HG03354 (cell line): ENCODE results near the gene FOXP4.
A peak's percentile ranks its signal among the peaks of the same experiment; 100 is the strongest.

Experiments
- ATAC-seq: cut with Tn5 transposase; IDR thresholded peaks from one replicate; pipeline ENCODE4 v1.9.1; 2021; ENCODE audit warnings: mild to moderate bottlenecking; ENCODE audit not compliant: unreplicated experiment, poor library complexity, severe bottlenecking

The FOXP4 gene

GRCh38 chr6:41561416-41561815 lies 15.2 kb downstream of the FOXP4 start:
- ATAC-seq = peak; percentile 9

- ATAC-seq = no peak
These were observed 16.0 kb downstream of the FOXP4 start for GRCh38 chr6:41561931-41562911.

GRCh38 chr6:41563060-41563776 lies 17.0 kb downstream of the FOXP4 start:
- no peak for ATAC-seq

- ATAC-seq = no peak
These were observed 18.4 kb downstream of the FOXP4 start for GRCh38 chr6:41564448-41565142.

GRCh38 chr6:41565701-41566100 lies 19.5 kb downstream of the FOXP4 start:
- no peak for ATAC-seq

- ATAC-seq = no peak
These were observed 20.8 kb downstream of the FOXP4 start for GRCh38 chr6:41566961-41567360.

- ATAC-seq = no peak
These were observed 21.5 kb downstream of the FOXP4 start for GRCh38 chr6:41567684-41568083.

- ATAC-seq = no peak
These were observed 22.0 kb downstream of the FOXP4 start for GRCh38 chr6:41568202-41568584.

GRCh38 chr6:41568585-41569384 lies 22.6 kb downstream of the FOXP4 start:
- no peak for ATAC-seq

GRCh38 chr6:41570259-41570615 lies 24.1 kb downstream of the FOXP4 start:
- no peak for ATAC-seq

GRCh38 chr6:41571021-41571780 lies 25.0 kb downstream of the FOXP4 start:
- ATAC-seq = no peak

- ATAC-seq = no peak
These were observed 26.4 kb downstream of the FOXP4 start for GRCh38 chr6:41572613-41573012.

GRCh38 chr6:41573276-41573675 lies 27.1 kb downstream of the FOXP4 start:
- ATAC-seq = no peak

GRCh38 chr6:41573985-41574384 lies 27.8 kb downstream of the FOXP4 start:
- ATAC-seq = no peak

GRCh38 chr6:41575598-41575997 lies 29.4 kb downstream of the FOXP4 start:
- ATAC-seq = no peak

- ATAC-seq = no peak
These were observed 30.5 kb downstream of the FOXP4 start for GRCh38 chr6:41576667-41577066.

- no peak for ATAC-seq
These were observed 31.4 kb downstream of the FOXP4 start for GRCh38 chr6:41577356-41578216.
